ENCODE results near the gene PIM2.

Gene PIM2

GRCh38 chrX:48935301-48935670 is 16.5 kb upstream of the PIM2 start:
- peaks cover 5% of the 10 kb centered on the region for H3K4me1 ChIP-seq (ENCODE audit: insufficient read depth, low read length, poor library complexity, severe bottlenecking)
- H3F3A ChIP-seq (ENCODE audit: low read depth): no peaks in the 10 kb centered on the region
- no peaks in the 10 kb centered on the region for H3K9me2 ChIP-seq (replicated peaks; ENCODE audit: low read depth, low read length)
- H3K79me2 ChIP-seq (ENCODE audit: insufficient read depth, low read length): peaks cover 15% of the 10 kb centered on the region; the same call in 1 of the 2 replicates
- peaks cover 5% of the 10 kb centered on the region for H4K20me1 ChIP-seq (ENCODE audit: insufficient read depth, low read length, poor library complexity, severe bottlenecking)
- no peaks in the 10 kb centered on the region for H3K9me3 ChIP-seq (ENCODE audit: insufficient read depth, low read depth, low read length)
- H3K9ac ChIP-seq (ENCODE audit: low read depth, low read length, poor library complexity, severe bottlenecking): no peak overlapping the region
- H2AFZ ChIP-seq (ENCODE audit: low read length): no peak overlapping the region
- TF ChIP-seq CTCF (conservative IDR thresholded peaks at IDR 0.05; ENCODE audit: low read length) (no peak), EZH2phosphoT487 (IDR thresholded peaks at IDR 0.05; ENCODE audit: borderline replicate concordance) (no peak)
- H3K4me3 ChIP-seq (ENCODE audit: low read length, poor library complexity, severe bottlenecking): no peak overlapping the region
- peaks cover 42% of the 10 kb centered on the region; the same call in 1 of the 2 replicates for H3K36me3 ChIP-seq (ENCODE audit: insufficient read depth, low read length)
- H3K4me2 ChIP-seq (ENCODE audit: low read depth, low read length, poor library complexity, severe bottlenecking): no peak overlapping the region
- no peaks in the 10 kb centered on the region for H3K27me3 ChIP-seq (ENCODE audit: insufficient read depth, low read length, poor library complexity, severe bottlenecking)

- TF ChIP-seq CTCF (conservative IDR thresholded peaks at IDR 0.05; ENCODE audit: low read length) (no peak), EZH2phosphoT487 (IDR thresholded peaks at IDR 0.05; ENCODE audit: borderline replicate concordance) (no peak)
- H3K9ac ChIP-seq (ENCODE audit: low read depth, low read length, poor library complexity, severe bottlenecking): no peak overlapping the region
- no peaks in the 10 kb centered on the region for H3K27me3 ChIP-seq (ENCODE audit: insufficient read depth, low read length, poor library complexity, severe bottlenecking)
- H4K20me1 ChIP-seq (ENCODE audit: insufficient read depth, low read length, poor library complexity, severe bottlenecking): peaks cover 5% of the 10 kb centered on the region
- no peaks in the 10 kb centered on the region for H3F3A ChIP-seq (ENCODE audit: low read depth)
- no peak overlapping the region for H3K4me2 ChIP-seq (ENCODE audit: low read depth, low read length, poor library complexity, severe bottlenecking)
- peaks cover 10% of the 10 kb centered on the region; the same call in 1 of the 2 replicates for H3K79me2 ChIP-seq (ENCODE audit: insufficient read depth, low read length)
- H3K4me1 ChIP-seq (ENCODE audit: insufficient read depth, low read length, poor library complexity, severe bottlenecking): peaks cover 5% of the 10 kb centered on the region
- H3K9me3 ChIP-seq (ENCODE audit: insufficient read depth, low read depth, low read length): no peaks in the 10 kb centered on the region
- H3K9me2 ChIP-seq (replicated peaks; ENCODE audit: low read depth, low read length): no peaks in the 10 kb centered on the region
- H3K4me3 ChIP-seq (ENCODE audit: low read length, poor library complexity, severe bottlenecking): no peak overlapping the region
- no peak overlapping the region for H2AFZ ChIP-seq (ENCODE audit: low read length)
- peaks cover 39% of the 10 kb centered on the region; the same call in 1 of the 2 replicates for H3K36me3 ChIP-seq (ENCODE audit: insufficient read depth, low read length)
Measured at GRCh38 chrX:48934581-48935300, 15.9 kb upstream of the PIM2 start.

GRCh38 chrX:48933757-48934156 is 14.9 kb upstream of the PIM2 start:
- no peak overlapping the region for H3K9ac ChIP-seq (ENCODE audit: low read depth, low read length, poor library complexity, severe bottlenecking)

More at GRCh38 chrX:48933757-48934156, 14.9 kb upstream of the PIM2 start:
- no peaks in the 10 kb centered on the region for H3K9me2 ChIP-seq (replicated peaks; ENCODE audit: low read depth, low read length)
- H3K4me3 ChIP-seq (ENCODE audit: low read length, poor library complexity, severe bottlenecking): no peak overlapping the region
- peaks cover 5% of the 10 kb centered on the region for H4K20me1 ChIP-seq (ENCODE audit: insufficient read depth, low read length, poor library complexity, severe bottlenecking)
- peaks cover 5% of the 10 kb centered on the region for H3K4me1 ChIP-seq (ENCODE audit: insufficient read depth, low read length, poor library complexity, severe bottlenecking)
- H3K36me3 ChIP-seq (ENCODE audit: insufficient read depth, low read length): peaks cover 35% of the 10 kb centered on the region; the same call in 1 of the 2 replicates
- no peaks in the 10 kb centered on the region for H3K9me3 ChIP-seq (ENCODE audit: insufficient read depth, low read depth, low read length)
- H3K4me2 ChIP-seq (ENCODE audit: low read depth, low read length, poor library complexity, severe bottlenecking): no peak overlapping the region
- no peaks in the 10 kb centered on the region for H3K27me3 ChIP-seq (ENCODE audit: insufficient read depth, low read length, poor library complexity, severe bottlenecking)
- H3F3A ChIP-seq (ENCODE audit: low read depth): no peaks in the 10 kb centered on the region
- no peak for TF ChIP-seq EZH2phosphoT487 (IDR thresholded peaks at IDR 0.05; ENCODE audit: borderline replicate concordance)
- TF ChIP-seq CTCF (conservative IDR thresholded peaks at IDR 0.05; ENCODE audit: low read length): no peak
- H2AFZ ChIP-seq (ENCODE audit: low read length): no peak overlapping the region
- H3K79me2 ChIP-seq (ENCODE audit: insufficient read depth, low read length): peaks cover 8% of the 10 kb centered on the region; the same call in 1 of the 2 replicates
